HCT116 (cell line): ENCODE data around the gene GJC1. TPM values are rescaled to one million over a fixed set of nuclear protein-coding genes. Genes with fewer than 3 reads are reported as not detected.

ENCODE experiments used
- ATAC-seq: fragments of 200-7000 bp; cut with Tn5 transposase; 2 replicates; pipeline ENCODE4 v1.9.1; 2020; ENCODE audit warnings: mild to moderate bottlenecking, moderate library complexity
- BruUV-seq: library from RNA; stranded (reverse); fragments of 400-500 nt; replicated peaks from 2 replicates; lab custom pipeline; 2021; lab: Mats Ljungman, UMichigan
- CTCF ChIA-PET: fragments of 300-600 bp; sonication (Branson Sonifier 250); formaldehyde crosslinking; loops from one replicate; lab custom pipeline; 2021; ENCODE audit warnings: antibody characterized with exemption; lab: Charles Lee
- POLR2A ChIA-PET: fragments of 300-600, 350-600 bp; sonication (Branson Sonifier 250); formaldehyde crosslinking; loops from one replicate; lab custom pipeline; 2021; ENCODE audit warnings: antibody characterized with exemption; lab: Charles Lee
- RAD21 ChIA-PET, 2 experiments: fragments of 300-600 bp; sonication (Branson Sonifier 250); formaldehyde crosslinking; loops; one replicate each; lab custom pipeline; 2023; ENCODE audit warnings: low total read pairs in 2 of 2; ENCODE audit not compliant: uncharacterized antibody in 2 of 2, unreplicated experiment in 2 of 2, low non-redundant PET in 1 of 2; lab: Charles Lee
- DNase-seq: peaks from one replicate; pipeline ENCODE4 v3.0.0-alpha.2; 2010; ENCODE audit warnings: low read depth, low spot score
- H2AFZ ChIP-seq: fragments of 200-600 bp; shearing (Covaris generic), sonication (generic); 2 replicates; pipeline ENCODE4 v1.6.1; 2017; ENCODE audit warnings: low read depth, mixed run types, mixed read lengths, antibody characterized with exemption, low read length; ENCODE audit not compliant: poor library complexity, severe bottlenecking
- H3K27ac ChIP-seq: 2 replicates; pipeline ENCODE4 v1.5.1; 2012; ENCODE audit warnings: low read depth, low read length
- H3K27me3 ChIP-seq: fragments of 200-600 bp; sonication (generic); 2 replicates; pipeline ENCODE4 v1.6.1; 2016; ENCODE audit warnings: mixed run types, low read length, mixed read lengths; ENCODE audit not compliant: insufficient read depth
- H3K36me3 ChIP-seq, 2 experiments: fragments of 200-500 bp in 1 of 2; fragments of 200-600 bp in 1 of 2; sonication (Bioruptor generic) in 1 of 2; sonication (generic) in 1 of 2; 2 replicates each; pipeline versions ENCODE4 v1.5.1 to v1.6.1; 2014 to 2016; ENCODE audit warnings: low read length in 2 of 2, inconsistent platforms in 1 of 2, mixed read lengths in 1 of 2, mixed run types in 1 of 2; ENCODE audit not compliant: insufficient read depth in 2 of 2, control insufficient read depth in 1 of 2
- H3K4me1 ChIP-seq, 2 experiments: fragments of 200-600 bp in 1 of 2; sonication (generic) in 1 of 2; 2 replicates each; pipeline versions ENCODE4 v1.5.1 to v1.6.1; 2012 to 2017; ENCODE audit warnings: low read length in 2 of 2, inconsistent platforms in 1 of 2, mild to moderate bottlenecking in 1 of 2, mixed read lengths in 1 of 2, mixed run types in 1 of 2, moderate library complexity in 1 of 2; ENCODE audit not compliant: insufficient read depth in 2 of 2, control insufficient read depth in 1 of 2
- H3K4me2 ChIP-seq: fragments of 200-600 bp; sonication (generic); 2 replicates; pipeline ENCODE4 v1.6.1; 2017; ENCODE audit warnings: mixed run types, low read length, mixed read lengths
- H3K4me3 ChIP-seq, 2 experiments: fragments of 200-600 bp in 1 of 2; sonication (generic) in 1 of 2; replicated peaks in 1 of 2; 2 replicates each; pipeline ENCODE4 v1.5.1; 2011 to 2016; ENCODE audit warnings: low read length in 2 of 2, control low read depth in 1 of 2, low read depth in 1 of 2, mild to moderate bottlenecking in 1 of 2, mixed read lengths in 1 of 2, mixed run types in 1 of 2
- H3K79me2 ChIP-seq: fragments of 200-600 bp; sonication (generic); 2 replicates; pipeline ENCODE4 v1.6.1; 2017; ENCODE audit warnings: mild to moderate bottlenecking, mixed run types, low read length, moderate library complexity, mixed read lengths; ENCODE audit not compliant: insufficient read depth
- H3K9ac ChIP-seq: fragments of 200-600 bp; sonication (generic); 2 replicates; pipeline ENCODE4 v1.6.1; 2016; ENCODE audit warnings: low read length, mixed read lengths
- H3K9me2 ChIP-seq: fragments of 200-600 bp; sonication (generic), shearing (Covaris generic); 2 replicates; pipeline ENCODE4 v1.6.1; 2017; ENCODE audit warnings: mixed run types, mild to moderate bottlenecking, moderate library complexity; ENCODE audit not compliant: insufficient read depth
- H3K9me3 ChIP-seq, 2 experiments: fragments of 200-500 bp in 1 of 2; fragments of 200-600 bp in 1 of 2; sonication (Bioruptor generic) in 1 of 2; sonication (generic) in 1 of 2; 2 replicates each; pipeline ENCODE4 v1.6.1; 2014 to 2017; ENCODE audit warnings: low read length in 2 of 2, mixed read lengths in 2 of 2, inconsistent platforms in 1 of 2, low read depth in 1 of 2, mild to moderate bottlenecking in 1 of 2, mixed run types in 1 of 2, moderate library complexity in 1 of 2; ENCODE audit not compliant: control insufficient read depth in 1 of 2, insufficient read depth in 1 of 2
- H4K20me1 ChIP-seq: fragments of 200-600 bp; sonication (generic), shearing (Covaris generic); 2 replicates; pipeline ENCODE4 v1.6.1; 2017; ENCODE audit warnings: mixed run types, mild to moderate bottlenecking, moderate library complexity; ENCODE audit not compliant: insufficient read depth
- CBX3 ChIP-seq: IDR thresholded peaks from 2 replicates; pipeline ENCODE4 v1.6.1; 2012; ENCODE audit warnings: low read depth
- CEBPB ChIP-seq: IDR thresholded peaks from 2 replicates; pipeline ENCODE4 v1.6.1; 2012; ENCODE audit warnings: low read depth
- EGR1 ChIP-seq: IDR thresholded peaks from 2 replicates; pipeline ENCODE4 v1.6.1; 2012; ENCODE audit warnings: low read depth
- ELF1 ChIP-seq: IDR thresholded peaks from 2 replicates; pipeline ENCODE4 v1.6.1; 2012; ENCODE audit warnings: low read depth, borderline replicate concordance
- EZH2 ChIP-seq: fragments of 200-600 bp; sonication (generic); IDR thresholded peaks from 2 replicates; pipeline ENCODE4 v1.6.1; 2017; ENCODE audit warnings: antibody characterized with exemption, mixed run types
- FOSL1 ChIP-seq: IDR thresholded peaks from 2 replicates; pipeline ENCODE4 v1.6.1; 2012; ENCODE audit warnings: low read depth
- JUND ChIP-seq: IDR thresholded peaks from 2 replicates; pipeline ENCODE4 v1.6.1; 2012
- POLR2A ChIP-seq: IDR thresholded peaks from 2 replicates; pipeline ENCODE4 v1.7.0; 2011; ENCODE audit warnings: borderline replicate concordance; ENCODE audit not compliant: insufficient read depth, insufficient read length; ENCODE audit errors: extremely low read depth
- RAD21 ChIP-seq: IDR thresholded peaks from 2 replicates; pipeline ENCODE4 v1.6.1; 2012; ENCODE audit warnings: low read depth, mild to moderate bottlenecking
- SIN3A ChIP-seq: IDR thresholded peaks from 2 replicates; pipeline ENCODE4 v1.6.1; 2012; ENCODE audit warnings: low read depth
- SP1 ChIP-seq: IDR thresholded peaks from 2 replicates; pipeline ENCODE4 v1.6.1; 2012; ENCODE audit warnings: low read depth
- SRF ChIP-seq: IDR thresholded peaks from 2 replicates; pipeline ENCODE4 v1.6.1; 2012; ENCODE audit warnings: low read depth
- YY1 ChIP-seq: IDR thresholded peaks from 2 replicates; pipeline ENCODE4 v1.6.1; 2011; ENCODE audit warnings: low read length, low read depth, moderate library complexity, mild to moderate bottlenecking; ENCODE audit not compliant: insufficient replicate concordance; ENCODE audit errors: extremely low read depth
- ZFX ChIP-seq: fragments of 450-650 bp; IDR thresholded peaks from 2 replicates; pipeline ENCODE4 v1.6.1; 2017
- ZNF274 ChIP-seq: fragments of 200-500 bp; sonication (Bioruptor generic); IDR thresholded peaks from 2 replicates; pipeline ENCODE4 v1.6.1; 2014; ENCODE audit warnings: mild to moderate bottlenecking, low read depth, low read length, inconsistent platforms
- intact Hi-C: fragments of 100-400 bp; cut with micrococcal nuclease; formaldehyde crosslinking; loops from 2 replicates; pipeline ENCODE4 v1.10.0; 2022
- total RNA-seq: library from RNA; stranded (reverse); gene quantifications from one replicate; pipeline ENCODE4 v1.2.1, GENCODE V29; 2021; ENCODE audit not compliant: unreplicated experiment
- TF ChIP-seq, protein P1 (sequence below): IDR thresholded peaks from 2 replicates; pipeline ENCODE4 v1.6.1; 2012; ENCODE audit warnings: low read depth
- TF ChIP-seq, protein P2 (sequence below), 3 experiments: fragments of 200-600 bp in 1 of 3; sonication (generic) in 1 of 3; IDR thresholded peaks in 2 of 3; conservative IDR thresholded peaks in 1 of 3; 2 replicates each; pipeline ENCODE4 v1.5.1; 2012 to 2017; ENCODE audit warnings: low read depth in 2 of 3, low read length in 2 of 3, antibody characterized with exemption in 1 of 3, borderline replicate concordance in 1 of 3, control low read depth in 1 of 3, mild to moderate bottlenecking in 1 of 3, mixed read lengths in 1 of 3, mixed run types in 1 of 3, moderate library complexity in 1 of 3; ENCODE audit not compliant: insufficient read depth in 1 of 3
- TF ChIP-seq, protein P3 (sequence below): IDR thresholded peaks from 2 replicates; pipeline ENCODE4 v1.6.1; 2012

The GJC1 gene
- total RNA-seq, 1 experiment from 2014 or later = 62.4 TPM

- ChIA-PET CTCF (interaction anchor here (1.1 kb wide), 1 partner anchor 365 kb away, joined by 3 read pairs; the partner anchor contains the start of gene ACBD4), RAD21 (no interaction called here), POLR2A (no interaction called here)
- peaks cover 0 to 10% of the 10 kb centered on the region in 2 experiments; a peak in 1 of 4 replicates for H3K4me1 ChIP-seq
- no peak overlapping the region for H2AFZ ChIP-seq
- H3K27me3 ChIP-seq = no peaks in the 10 kb centered on the region
- DNase-seq (no peak), ATAC-seq (no peak)
- H3K9me3 ChIP-seq = no peaks in the 10 kb centered on the region
- no peak overlapping the region for H3K4me2 ChIP-seq
- TF ChIP-seq JUND (no peak), CEBPB (no peak), SRF (no peak), RAD21 (no peak), YY1 (no peak), SP1 (no peak), FOSL1 (no peak), EZH2 (no peak), CBX3 (no peak), ELF1 (no peak), SIN3A (no peak), EGR1 (no peak), ZNF274 (no peak), POLR2A (no peak), ZFX (no peak)
- TF ChIP-seq, protein P1, sequence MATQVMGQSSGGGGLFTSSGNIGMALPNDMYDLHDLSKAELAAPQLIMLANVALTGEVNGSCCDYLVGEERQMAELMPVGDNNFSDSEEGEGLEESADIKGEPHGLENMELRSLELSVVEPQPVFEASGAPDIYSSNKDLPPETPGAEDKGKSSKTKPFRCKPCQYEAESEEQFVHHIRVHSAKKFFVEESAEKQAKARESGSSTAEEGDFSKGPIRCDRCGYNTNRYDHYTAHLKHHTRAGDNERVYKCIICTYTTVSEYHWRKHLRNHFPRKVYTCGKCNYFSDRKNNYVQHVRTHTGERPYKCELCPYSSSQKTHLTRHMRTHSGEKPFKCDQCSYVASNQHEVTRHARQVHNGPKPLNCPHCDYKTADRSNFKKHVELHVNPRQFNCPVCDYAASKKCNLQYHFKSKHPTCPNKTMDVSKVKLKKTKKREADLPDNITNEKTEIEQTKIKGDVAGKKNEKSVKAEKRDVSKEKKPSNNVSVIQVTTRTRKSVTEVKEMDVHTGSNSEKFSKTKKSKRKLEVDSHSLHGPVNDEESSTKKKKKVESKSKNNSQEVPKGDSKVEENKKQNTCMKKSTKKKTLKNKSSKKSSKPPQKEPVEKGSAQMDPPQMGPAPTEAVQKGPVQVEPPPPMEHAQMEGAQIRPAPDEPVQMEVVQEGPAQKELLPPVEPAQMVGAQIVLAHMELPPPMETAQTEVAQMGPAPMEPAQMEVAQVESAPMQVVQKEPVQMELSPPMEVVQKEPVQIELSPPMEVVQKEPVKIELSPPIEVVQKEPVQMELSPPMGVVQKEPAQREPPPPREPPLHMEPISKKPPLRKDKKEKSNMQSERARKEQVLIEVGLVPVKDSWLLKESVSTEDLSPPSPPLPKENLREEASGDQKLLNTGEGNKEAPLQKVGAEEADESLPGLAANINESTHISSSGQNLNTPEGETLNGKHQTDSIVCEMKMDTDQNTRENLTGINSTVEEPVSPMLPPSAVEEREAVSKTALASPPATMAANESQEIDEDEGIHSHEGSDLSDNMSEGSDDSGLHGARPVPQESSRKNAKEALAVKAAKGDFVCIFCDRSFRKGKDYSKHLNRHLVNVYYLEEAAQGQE = no peak
- TF ChIP-seq, protein P2, sequence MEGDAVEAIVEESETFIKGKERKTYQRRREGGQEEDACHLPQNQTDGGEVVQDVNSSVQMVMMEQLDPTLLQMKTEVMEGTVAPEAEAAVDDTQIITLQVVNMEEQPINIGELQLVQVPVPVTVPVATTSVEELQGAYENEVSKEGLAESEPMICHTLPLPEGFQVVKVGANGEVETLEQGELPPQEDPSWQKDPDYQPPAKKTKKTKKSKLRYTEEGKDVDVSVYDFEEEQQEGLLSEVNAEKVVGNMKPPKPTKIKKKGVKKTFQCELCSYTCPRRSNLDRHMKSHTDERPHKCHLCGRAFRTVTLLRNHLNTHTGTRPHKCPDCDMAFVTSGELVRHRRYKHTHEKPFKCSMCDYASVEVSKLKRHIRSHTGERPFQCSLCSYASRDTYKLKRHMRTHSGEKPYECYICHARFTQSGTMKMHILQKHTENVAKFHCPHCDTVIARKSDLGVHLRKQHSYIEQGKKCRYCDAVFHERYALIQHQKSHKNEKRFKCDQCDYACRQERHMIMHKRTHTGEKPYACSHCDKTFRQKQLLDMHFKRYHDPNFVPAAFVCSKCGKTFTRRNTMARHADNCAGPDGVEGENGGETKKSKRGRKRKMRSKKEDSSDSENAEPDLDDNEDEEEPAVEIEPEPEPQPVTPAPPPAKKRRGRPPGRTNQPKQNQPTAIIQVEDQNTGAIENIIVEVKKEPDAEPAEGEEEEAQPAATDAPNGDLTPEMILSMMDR (IDR thresholded peaks at IDR 0.05 in 2 of 3, conservative IDR thresholded peaks at IDR 0.05 in 1 of 3; ENCODE audit: borderline replicate concordance in 1 of 3, insufficient read depth in 1 of 3, low read depth in 2 of 3, low read length in 2 of 3) = no peak
- TF ChIP-seq, protein P3, sequence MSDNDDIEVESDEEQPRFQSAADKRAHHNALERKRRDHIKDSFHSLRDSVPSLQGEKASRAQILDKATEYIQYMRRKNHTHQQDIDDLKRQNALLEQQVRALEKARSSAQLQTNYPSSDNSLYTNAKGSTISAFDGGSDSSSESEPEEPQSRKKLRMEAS = no peak
- no peak overlapping the region for H3K27ac ChIP-seq
- intact Hi-C loops = loop anchor here (10.0 kb wide), 2 partner anchors 324 to 364 kb away; partner anchors contain the start of genes ACBD4 and PLCD3
- H3K79me2 ChIP-seq = no peaks in the 10 kb centered on the region
- no peaks in the 10 kb centered on the region for H4K20me1 ChIP-seq
- H3K9ac ChIP-seq = no peak overlapping the region
- H3K36me3 ChIP-seq = no peaks in the 10 kb centered on the region
- no peaks in the 10 kb centered on the region for H3K9me2 ChIP-seq
- H3K4me3 ChIP-seq = no peak overlapping the region
- no TSS peak for BruUV-seq
Observed at GRCh38 chr17:44770166-44770925, 59.7 kb downstream of the GJC1 start.
